Gastroesophageal sphincter (tissue), 4 donors: Measurements from ENCODE around the gene CEP131. TPM values are rescaled to one million over a fixed set of nuclear protein-coding genes. Genes with fewer than 3 reads are reported as not detected.

ENCODE experiments used
- ATAC-seq: fragments of 150-250 bp; one replicate; pipeline ENCODE4 v1.9.1; 2016; ENCODE audit warnings: mild to moderate bottlenecking, moderate library complexity
- H3K27ac ChIP-seq, 4 donors: fragments of 200-600 bp; sonication (generic) in 3 of 4; 1 replicate in 3 of 4; 2 replicates in 1 of 4; pipeline ENCODE4 v1.5.1; 2016 to 2019
- H3K27me3 ChIP-seq: fragments of 200-600 bp; sonication (generic); one replicate; pipeline ENCODE4 v1.5.1; 2019
- H3K36me3 ChIP-seq, 2 donors: fragments of 200-600 bp; sonication (generic); one replicate each; pipeline ENCODE4 v1.5.1; 2019; ENCODE audit warnings: control low read depth in 1 of 2
- H3K4me1 ChIP-seq, 3 donors: fragments of 200-600 bp; sonication (generic); 1 replicate in 2 of 3; 2 replicates in 1 of 3; pipeline ENCODE4 v1.5.1; 2016 to 2019; ENCODE audit warnings: control low read depth in 2 of 3
- H3K4me3 ChIP-seq, 2 donors: fragments of 200-600 bp; sonication (generic); one replicate each; pipeline ENCODE4 v1.5.1; 2019; ENCODE audit warnings: mild to moderate bottlenecking in 1 of 2, moderate library complexity in 1 of 2
- H3K9me3 ChIP-seq, 3 donors: fragments of 200-600 bp; sonication (generic); one replicate each; pipeline ENCODE4 v1.5.1; 2017 to 2019; ENCODE audit warnings: control low read depth in 2 of 3
- CTCF ChIP-seq, 4 experiments: fragments of 200-600 bp in 2 of 4; fragments of 450-650 bp in 2 of 4; sonication (generic) in 1 of 4; IDR thresholded peaks; one replicate each; pipeline ENCODE4 v1.5.1; 2017 to 2019; ENCODE audit warnings: antibody characterized with exemption in 4 of 4, mild to moderate bottlenecking in 2 of 4, moderate library complexity in 2 of 4
- EP300 ChIP-seq: sonication (generic); formaldehyde crosslinking; IDR thresholded peaks from one replicate; pipeline ENCODE4 v1.6.1; 2017; ENCODE audit warnings: antibody characterized with exemption, mild to moderate bottlenecking
- POLR2A ChIP-seq, 2 donors: fragments of 450-650 bp; IDR thresholded peaks; one replicate each; pipeline ENCODE4 v1.6.1; 2017; ENCODE audit warnings: antibody characterized with exemption in 2 of 2, mild to moderate bottlenecking in 2 of 2, moderate library complexity in 1 of 2
- POLR2AphosphoS5 ChIP-seq: sonication (generic); formaldehyde crosslinking; IDR thresholded peaks from one replicate; pipeline ENCODE4 v1.6.1; 2017; ENCODE audit warnings: antibody characterized with exemption
- WGBS, 2 donors: methylation state at CpG; one replicate each; pipeline ENCODE4 v1.1.5; 2018; ENCODE audit warnings: low coverage in 1 of 2; 5-methylcytosine and 5-hydroxymethylcytosine counted together
- total RNA-seq, 4 donors: library from RNA; depleted of rRNA; stranded (reverse); fragments of >200 nt; gene quantifications; one replicate each; pipeline ENCODE4 v1.1.0, GENCODE V29; 2016

CEP131 gene
- total RNA-seq, 4 donors from 2014 or later = 4.4 to 12.0 (median 6.4) TPM

- peaks cover 5 to 27% (median 17%) of the 10 kb centered on the region in 3 donors for H3K4me1 ChIP-seq
- H3K9me3 ChIP-seq = peaks cover 0 to under 1% (median 0%) of the 10 kb centered on the region in 3 donors
- no peaks in the 10 kb centered on the region for H3K27me3 ChIP-seq
- no peak for TF ChIP-seq EP300
- TF ChIP-seq POLR2AphosphoS5 = no peak
- TF ChIP-seq CTCF (IDR thresholded peaks at IDR 0.05) = no peak
- TF ChIP-seq POLR2A (IDR thresholded peaks at IDR 0.05) = no peak
- H3K36me3 ChIP-seq = peaks cover 0 to 24% of the 10 kb centered on the region in 2 donors
- no CpG with 5 or more reads among the region's 24 CpGs for WGBS, 2 donors
- ATAC-seq = no peak
- peak overlapping the region in 3 of 4 donors; percentile 41 to 76 (median 41) for H3K27ac ChIP-seq
- H3K4me3 ChIP-seq = peak overlapping the region; percentile 50 to 82
Observed at GRCh38 chr17:81221842-81222619, 734 bp downstream of the CEP131 start.

DNA sequence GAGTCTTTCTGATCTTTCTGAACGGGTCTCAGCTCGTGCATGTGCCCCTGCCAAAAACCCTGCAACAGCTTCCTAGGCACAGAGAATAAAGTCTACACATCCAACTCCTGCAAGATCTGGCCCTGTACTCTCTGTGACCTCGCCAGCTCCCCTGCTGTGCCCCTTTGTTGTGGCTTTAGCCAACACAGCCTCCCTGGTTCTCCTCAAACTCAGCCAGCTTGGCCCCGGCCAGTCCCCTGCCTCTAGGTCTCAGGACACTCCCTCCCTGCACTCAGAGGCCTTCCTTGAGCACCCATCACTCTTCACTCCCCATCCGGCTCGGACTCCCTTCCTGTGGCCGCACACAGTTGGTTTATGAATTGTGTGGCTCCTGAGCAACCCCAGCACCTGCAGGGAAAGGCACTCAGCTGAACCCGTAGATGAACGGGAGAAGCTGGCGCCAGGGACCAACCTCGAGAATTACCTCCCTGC lies 1.4 kb downstream of the CEP131 start:
- no peak for TF ChIP-seq POLR2AphosphoS5
- TF ChIP-seq POLR2A (IDR thresholded peaks at IDR 0.05) = no peak
- no peak for TF ChIP-seq CTCF (IDR thresholded peaks at IDR 0.05)
- no peak for TF ChIP-seq EP300
- H3K27ac ChIP-seq = no peak overlapping the region
- H3K9me3 ChIP-seq = no peaks in the 10 kb centered on the region
- H3K36me3 ChIP-seq = peaks cover 0 to 30% of the 10 kb centered on the region in 2 donors
- peaks cover 5 to 27% (median 17%) of the 10 kb centered on the region in 3 donors for H3K4me1 ChIP-seq
- no peaks in the 10 kb centered on the region for H3K27me3 ChIP-seq
- no peak for ATAC-seq
- H3K4me3 ChIP-seq = peak overlapping the region in 1 of 2 donors; percentile 82
- 86% methylated on average over 4 of the region's 11 CpGs; no CpG with 5 or more reads in 1 of the 2 donors for WGBS, 2 donors

DNA sequence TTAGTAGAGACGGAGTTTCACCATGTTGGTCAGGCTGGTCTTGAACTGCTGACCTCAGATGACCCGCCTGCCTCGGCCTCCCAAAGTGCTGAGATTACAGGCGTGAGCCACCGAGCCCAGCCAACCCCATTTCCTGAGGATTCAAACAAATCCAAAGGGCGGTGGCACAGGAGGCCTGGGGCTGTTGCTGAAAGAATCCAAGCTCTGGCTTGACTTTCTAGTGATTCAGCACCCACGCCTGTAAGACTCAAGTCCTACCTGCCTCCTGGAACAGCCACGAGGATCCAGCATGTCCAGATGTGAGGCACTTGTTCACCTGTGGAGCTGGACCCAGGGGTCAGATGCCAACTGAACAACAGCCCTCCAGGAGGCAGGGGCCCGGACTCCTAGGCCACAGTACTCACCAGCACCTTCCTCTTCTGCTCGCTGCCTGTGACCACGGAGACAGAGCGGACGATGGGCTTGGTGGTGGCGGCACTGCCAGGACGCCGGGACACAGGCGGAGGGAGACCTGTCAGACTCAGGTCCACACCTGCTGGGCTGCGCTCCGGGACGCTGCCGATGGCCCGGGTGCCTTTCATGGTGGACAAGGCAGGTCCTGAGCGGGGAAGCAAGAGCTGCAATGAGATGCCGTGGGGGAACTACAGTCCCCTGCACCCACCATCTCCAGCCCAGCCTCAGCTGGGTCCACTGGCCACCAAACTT lies 3.1 kb downstream of the CEP131 start:
- Histone ChIP-seq H3K27ac (no peak overlapping the region), H3K4me3 (no peak overlapping the region), H3K9me3 (no peaks in the 10 kb centered on the region), H3K36me3 (peaks cover 0 to 34% of the 10 kb centered on the region in 2 donors), H3K27me3 (no peaks in the 10 kb centered on the region), H3K4me1 (peaks cover 5 to 27% (median 17%) of the 10 kb centered on the region in 3 donors)
- no CpG with 5 or more reads among the region's 24 CpGs for WGBS, 2 donors
- TF ChIP-seq POLR2A (IDR thresholded peaks at IDR 0.05) (no peak), CTCF (IDR thresholded peaks at IDR 0.05) (no peak), EP300 (no peak), POLR2AphosphoS5 (no peak)
- no peak for ATAC-seq

DNA sequence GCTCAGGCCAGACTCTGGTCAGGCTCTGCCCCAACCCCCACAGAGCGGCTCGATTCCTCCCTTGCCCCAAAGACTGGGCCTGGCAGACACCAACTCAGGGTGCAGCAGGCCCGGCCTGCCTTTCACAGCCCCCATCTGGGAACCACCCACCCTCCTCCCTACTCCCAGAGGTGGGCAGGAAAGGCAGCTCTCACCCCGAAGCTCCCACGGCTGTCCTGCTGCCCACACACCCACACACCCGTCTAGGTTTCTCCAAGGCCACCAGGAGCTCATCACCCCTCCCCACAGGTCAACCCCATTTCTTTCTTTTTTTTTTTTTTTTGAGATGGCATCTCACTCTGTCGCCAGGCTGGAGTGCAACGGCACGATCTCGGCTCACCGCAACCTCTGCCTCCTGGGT lies 3.8 kb downstream of the CEP131 start:
- H3K4me1 ChIP-seq = peaks cover 5 to 25% (median 17%) of the 10 kb centered on the region in 3 donors
- no peaks in the 10 kb centered on the region for H3K9me3 ChIP-seq
- no peak for ATAC-seq
- H3K36me3 ChIP-seq = peaks cover 0 to 34% of the 10 kb centered on the region in 2 donors
- no peak overlapping the region for H3K27ac ChIP-seq
- H3K27me3 ChIP-seq = no peaks in the 10 kb centered on the region
- 93 to 100% methylated on average over 1 to 3 of the region's 11 CpGs for WGBS, 2 donors
- H3K4me3 ChIP-seq = no peak overlapping the region
- no peak for TF ChIP-seq EP300
- no peak for TF ChIP-seq POLR2AphosphoS5
- TF ChIP-seq CTCF (IDR thresholded peaks at IDR 0.05) = no peak
- no peak for TF ChIP-seq POLR2A (IDR thresholded peaks at IDR 0.05)
